GM21619 (cell line): Measurements from ENCODE around the gene ZNRD2.
A peak's percentile ranks its signal among the peaks of the same experiment; 100 is the strongest.

Experiments used
- ATAC-seq: cut with Tn5 transposase; IDR thresholded peaks from one replicate; pipeline ENCODE4 v1.9.1; 2021; ENCODE audit not compliant: unreplicated experiment

The ZNRD2 gene

GRCh38 chr11:65586247-65586630 is 16.0 kb downstream of the ZNRD2 start:
- ATAC-seq = no peak

GRCh38 chr11:65586676-65587075 is 16.4 kb downstream of the ZNRD2 start:
- ATAC-seq = no peak

GRCh38 chr11:65588199-65589054 is 18.1 kb downstream of the ZNRD2 start:
- ATAC-seq = peak; percentile 76

GRCh38 chr11:65589444-65590239 is 19.4 kb downstream of the ZNRD2 start:
- no peak for ATAC-seq

GRCh38 chr11:65590240-65590738 is 20.0 kb downstream of the ZNRD2 start:
- no peak for ATAC-seq

GRCh38 chr11:65591939-65592857 is 21.9 kb downstream of the ZNRD2 start:
- no peak for ATAC-seq

DNA sequence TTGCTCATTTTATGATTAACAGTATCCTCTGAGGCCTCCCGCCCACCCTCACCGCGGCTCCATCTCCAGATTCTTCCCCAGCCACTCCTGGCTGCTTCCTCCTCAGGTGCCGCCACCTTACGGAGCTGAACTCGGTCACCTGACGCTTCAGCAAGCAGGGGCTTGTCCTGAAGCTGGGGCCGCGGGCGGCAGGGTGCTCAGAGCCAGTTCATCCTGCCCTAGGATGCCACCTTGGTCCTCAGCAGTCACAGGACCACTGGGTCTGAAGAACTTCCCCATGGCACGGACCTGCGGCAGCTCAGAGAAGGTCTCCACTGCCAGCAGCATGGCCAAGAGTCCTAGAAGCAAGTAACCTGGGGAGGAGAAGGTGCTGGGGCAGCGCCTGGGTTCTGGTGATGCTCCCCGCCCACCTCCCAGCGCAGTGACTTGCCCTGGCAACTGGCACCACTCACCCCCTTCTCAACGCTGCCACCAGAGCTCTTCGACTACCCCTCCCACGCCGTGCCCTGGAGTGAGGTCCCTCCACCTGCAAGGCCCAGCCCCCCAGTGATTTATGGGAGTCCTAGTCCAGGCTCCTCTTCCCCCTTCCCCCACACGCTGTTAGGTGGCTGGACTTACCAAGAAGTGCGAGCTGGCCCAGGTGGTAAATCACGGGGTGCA is 22.7 kb downstream of the ZNRD2 start:
- no peak for ATAC-seq

DNA sequence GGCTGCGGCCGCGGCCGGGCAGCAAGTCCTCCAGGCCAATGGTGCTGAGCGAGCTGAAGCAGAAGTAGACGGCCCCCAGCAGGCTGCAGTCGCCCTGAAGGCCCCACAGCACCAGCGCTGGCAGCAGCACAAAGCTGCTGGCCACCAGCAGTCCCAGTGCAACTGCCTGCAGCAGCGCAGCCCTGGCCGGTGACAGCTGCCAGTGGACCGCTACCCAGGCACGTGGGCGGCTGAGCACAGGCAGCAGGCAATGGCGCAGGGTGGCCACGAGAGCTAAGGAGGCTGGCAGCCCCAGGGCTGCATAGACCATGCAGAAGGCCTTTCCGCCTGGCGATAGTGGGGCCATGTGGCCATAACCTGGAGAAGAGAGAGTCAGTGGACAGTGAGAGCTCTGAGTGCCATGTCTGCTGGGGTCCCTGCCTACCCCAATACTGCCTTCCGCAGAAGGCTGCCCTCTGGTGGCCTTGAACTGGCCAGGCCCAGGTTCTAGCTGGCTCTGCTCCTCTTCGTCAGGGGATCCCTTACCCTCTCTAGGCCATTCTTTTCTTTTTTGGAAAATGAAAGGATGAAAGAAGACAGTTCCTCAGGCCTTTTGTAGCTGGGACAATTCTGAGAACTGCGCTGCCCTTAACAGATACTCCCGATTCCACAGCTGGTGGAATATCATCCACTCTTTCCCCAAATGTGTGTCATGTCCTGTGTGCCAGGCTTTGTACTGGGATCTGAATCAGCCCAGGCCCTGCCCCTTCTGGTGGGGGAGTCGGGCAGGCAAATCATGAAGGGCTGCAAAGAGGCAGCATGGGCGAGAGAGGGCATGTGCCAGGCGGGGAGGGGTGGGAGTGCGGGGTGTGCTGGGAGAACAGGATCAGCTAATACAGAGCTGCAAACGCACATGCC is 23.5 kb downstream of the ZNRD2 start:
- no peak for ATAC-seq

DNA sequence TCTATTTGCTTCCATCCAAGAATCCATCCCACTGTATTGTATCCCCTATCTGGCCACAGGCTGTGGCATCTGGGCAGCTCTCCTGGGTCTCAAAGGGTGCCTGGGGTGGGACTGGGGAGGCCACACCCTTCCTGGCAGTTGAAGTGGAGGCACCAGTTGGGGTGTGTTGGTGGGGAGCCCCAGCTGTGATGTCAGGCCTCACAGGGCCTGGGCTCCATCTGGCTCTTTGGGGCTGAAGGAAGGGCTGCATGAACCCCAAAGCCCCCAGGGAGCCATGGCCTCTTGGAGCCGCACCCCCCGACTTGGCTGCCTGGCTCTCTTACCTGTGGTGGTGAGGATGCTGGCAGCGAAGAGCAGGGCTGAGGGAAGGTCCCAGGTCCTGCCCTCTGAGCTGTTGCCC is 24.9 kb downstream of the ZNRD2 start:
- no peak for ATAC-seq

GRCh38 chr11:65595543-65596281 is 25.4 kb downstream of the ZNRD2 start, which contains the start of gene KCNK7:
KCNK7 (minus strand) TSS chr11:65595800; CDS start chr11:65595772, 28 bp downstream.
- no peak for ATAC-seq

DNA sequence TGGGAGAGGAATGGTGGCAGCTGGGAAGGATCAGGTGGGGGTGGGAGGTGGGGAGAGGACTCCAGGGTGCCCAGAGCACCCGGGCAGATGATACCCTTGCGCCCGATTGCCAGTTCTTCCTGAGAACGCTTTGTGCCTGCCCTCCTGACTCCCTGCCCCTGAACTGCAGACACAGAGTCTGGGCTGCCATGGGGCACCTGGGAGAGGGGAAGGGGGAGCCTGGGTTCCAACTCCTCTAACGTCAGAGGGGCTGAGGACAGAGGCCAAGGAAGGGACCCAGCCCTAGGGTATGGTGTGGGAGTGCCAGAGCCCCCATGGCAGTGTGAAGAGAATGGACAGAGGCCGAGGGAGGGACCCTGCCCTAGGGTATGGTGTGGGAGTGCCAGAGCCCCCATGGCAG is 26.2 kb downstream of the ZNRD2 start:
- ATAC-seq = no peak

DNA sequence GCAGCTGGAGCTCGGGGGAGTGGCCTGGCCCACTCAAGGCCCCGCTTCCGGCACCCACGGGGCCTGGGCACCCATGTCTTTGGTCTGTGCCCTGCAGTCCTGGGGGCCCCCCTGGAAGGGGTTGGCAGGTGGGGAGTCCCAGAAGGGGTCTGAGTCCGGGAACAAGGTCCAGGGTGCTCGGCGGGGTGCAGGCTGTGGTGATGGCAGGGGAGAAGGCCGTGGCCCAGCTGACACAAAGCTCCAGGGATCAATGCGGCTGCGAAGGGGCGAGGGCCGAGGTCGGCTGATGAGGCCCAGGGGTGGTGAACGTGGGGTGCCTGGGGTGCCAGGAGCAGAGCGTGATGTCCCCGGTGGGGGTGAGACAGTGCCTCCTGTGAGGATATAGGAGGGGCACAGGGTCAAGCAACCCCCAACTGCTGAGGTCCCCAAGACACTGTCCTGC is 28.0 kb downstream of the ZNRD2 start:
- ATAC-seq = no peak

DNA sequence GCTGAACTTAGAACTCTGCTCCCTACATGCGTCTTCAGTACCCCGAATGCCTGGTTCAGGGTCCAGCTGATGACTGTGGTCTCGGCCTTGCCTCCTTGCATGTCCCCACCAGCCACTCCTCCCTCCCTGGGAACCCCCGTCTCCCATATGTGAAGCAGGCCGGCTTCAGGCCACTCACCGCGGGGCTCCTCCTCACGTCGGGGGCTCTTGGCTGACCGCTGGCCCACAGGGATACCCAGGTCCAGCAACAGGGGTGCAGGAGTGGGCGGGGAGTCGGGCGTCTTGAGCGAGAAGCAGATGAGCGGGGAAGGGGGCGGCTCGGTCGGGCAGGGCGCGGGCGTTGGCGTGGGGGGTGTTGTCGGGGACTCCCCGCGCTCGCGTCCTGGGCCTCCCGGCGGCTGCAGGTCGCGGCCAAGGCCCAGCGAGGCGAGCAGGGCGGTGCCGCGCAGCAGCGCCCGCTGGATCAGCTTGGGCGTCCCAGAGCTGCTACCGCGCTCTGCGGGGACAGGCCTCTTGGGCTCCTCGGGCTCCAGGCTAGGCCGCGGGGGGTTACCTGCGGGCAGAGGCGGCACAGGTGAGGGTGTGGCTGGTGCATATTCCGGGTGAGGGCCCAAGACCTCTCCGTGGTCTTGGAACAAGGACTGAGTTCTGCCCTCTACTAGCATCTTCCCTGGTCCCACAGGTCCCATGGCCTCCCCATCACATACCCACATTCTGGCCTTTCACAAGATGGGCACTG is 29.1 kb downstream of the ZNRD2 start:
- no peak for ATAC-seq

GRCh38 chr11:65599955-65600246 is 29.6 kb downstream of the ZNRD2 start:
- ATAC-seq = no peak

DNA sequence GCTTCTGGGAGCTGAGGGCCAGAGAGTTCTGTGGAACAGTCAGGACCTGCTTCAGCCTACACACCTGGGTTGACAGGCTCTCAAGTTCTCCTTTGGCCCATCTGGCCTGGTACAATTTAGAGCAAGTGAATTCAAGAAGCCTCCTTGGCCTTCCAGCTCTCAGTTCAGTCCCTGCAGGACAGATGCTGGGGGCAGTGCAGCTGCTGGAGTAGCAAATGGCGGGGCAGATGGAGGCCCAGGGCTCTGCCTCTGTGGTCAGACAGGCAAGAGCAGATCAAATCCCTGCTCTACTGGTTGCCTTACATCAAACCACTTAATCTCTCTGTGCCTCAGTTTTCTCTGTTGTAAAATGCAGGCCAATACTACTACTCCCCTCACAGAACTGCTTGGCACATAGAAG is 34.0 kb downstream of the ZNRD2 start:
- ATAC-seq = no peak

- ATAC-seq = no peak
These were observed 36.8 kb downstream of the ZNRD2 start for GRCh38 chr11:65606876-65607613.
